OCI-LY7 (cell line): ENCODE measurements around the gene DOCK7. TPM values are rescaled to one million over a fixed set of nuclear protein-coding genes. Genes with fewer than 3 reads are reported as not detected.

ENCODE experiments used
- BruUV-seq: library from RNA; stranded (reverse); fragments of 400-500 nt; replicated peaks from 2 replicates; lab custom pipeline; 2021; lab: Mats Ljungman, UMichigan
- CTCF ChIA-PET: fragments of 300-600 bp; sonication (Branson Sonifier 250); formaldehyde crosslinking; loops from one replicate; lab custom pipeline; 2022; ENCODE audit warnings: antibody characterized with exemption; ENCODE audit not compliant: unreplicated experiment; lab: Charles Lee
- POLR2A ChIA-PET: fragments of 300-600 bp; sonication (Branson Sonifier 250); formaldehyde crosslinking; loops from one replicate; lab custom pipeline; 2022; ENCODE audit warnings: antibody characterized with exemption; lab: Charles Lee
- DNase-seq: peaks from one replicate; pipeline ENCODE4 v3.0.0-alpha.2; 2015; ENCODE audit warnings: low spot score
- H2AFZ ChIP-seq: fragments of 200-600 bp; sonication (generic), shearing (Covaris generic); 2 replicates; pipeline ENCODE4 v1.6.1; 2014; ENCODE audit warnings: mild to moderate bottlenecking, antibody characterized with exemption, low read length, moderate library complexity
- H3K27ac ChIP-seq: fragments of 200-600 bp; sonication (generic); 2 replicates; pipeline ENCODE4 v1.5.1; 2014; ENCODE audit warnings: mixed run types, low read depth, mild to moderate bottlenecking, moderate library complexity, low read length, inconsistent platforms; ENCODE audit not compliant: poor library complexity, severe bottlenecking
- H3K36me3 ChIP-seq: fragments of 200-600 bp; sonication (generic); 2 replicates; pipeline ENCODE4 v1.6.1; 2014; ENCODE audit warnings: mild to moderate bottlenecking, antibody characterized with exemption, low read length, moderate library complexity, mixed read lengths; ENCODE audit not compliant: insufficient read depth
- H3K4me1 ChIP-seq: fragments of 200-600 bp; sonication (generic); 2 replicates; pipeline ENCODE4 v1.5.1; 2014; ENCODE audit warnings: mild to moderate bottlenecking, low read length; ENCODE audit not compliant: insufficient read depth, poor library complexity, severe bottlenecking
- H3K4me2 ChIP-seq: fragments of 200-600 bp; sonication (generic); 2 replicates; pipeline ENCODE4 v1.6.1; 2014; ENCODE audit warnings: mild to moderate bottlenecking, low read length
- H3K4me3 ChIP-seq: fragments of 200-600 bp; sonication (generic); 2 replicates; pipeline ENCODE4 v1.5.1; 2014; ENCODE audit warnings: mild to moderate bottlenecking, low read depth, low read length; ENCODE audit not compliant: poor library complexity, severe bottlenecking
- H3K79me2 ChIP-seq: fragments of 200-600 bp; sonication (generic); 2 replicates; pipeline ENCODE4 v1.6.1; 2016; ENCODE audit warnings: low read depth, mild to moderate bottlenecking, low read length, moderate library complexity, mixed read lengths; ENCODE audit not compliant: insufficient read depth
- H3K9me2 ChIP-seq: fragments of 200-600 bp; sonication (generic); 2 replicates; pipeline ENCODE4 v1.6.1; 2016; ENCODE audit warnings: mild to moderate bottlenecking, low read length, mixed read lengths; ENCODE audit not compliant: insufficient read depth
- H3K9me3 ChIP-seq: fragments of 200-600 bp; sonication (generic); 2 replicates; pipeline ENCODE4 v1.6.1; 2014; ENCODE audit warnings: mild to moderate bottlenecking, mixed run types, low read length, mixed read lengths
- H4K20me1 ChIP-seq: fragments of 200-600 bp; sonication (generic); 2 replicates; pipeline ENCODE4 v1.6.1; 2014; ENCODE audit warnings: mild to moderate bottlenecking, antibody characterized with exemption, low read length, moderate library complexity, mixed read lengths; ENCODE audit not compliant: insufficient read depth
- CTCF ChIP-seq: fragments of 200-600 bp; sonication (generic); conservative IDR thresholded peaks from 2 replicates; pipeline ENCODE4 v1.5.1; 2014; ENCODE audit warnings: mild to moderate bottlenecking, antibody characterized with exemption, low read length, moderate library complexity, mixed read lengths
- EZH2phosphoT487 ChIP-seq: fragments of 200-600 bp; sonication (generic); IDR thresholded peaks from 2 replicates; pipeline ENCODE4 v1.6.1; 2018; ENCODE audit warnings: low read depth, borderline replicate concordance, mild to moderate bottlenecking, mixed run types, antibody characterized with exemption, low read length, moderate library complexity, mixed read lengths
- intact Hi-C: fragments of 100-400 bp; cut with micrococcal nuclease; formaldehyde crosslinking; loops from one replicate; pipeline ENCODE4 v1.10.0; 2022; ENCODE audit not compliant: unreplicated experiment
- total RNA-seq, 2 experiments: library from RNA; depleted of rRNA in 1 of 2; stranded (reverse); fragments of >200 nt in 1 of 2; shearing (Covaris generic) in 1 of 2; gene quantifications; 2 replicates each; pipeline ENCODE4 v1.2.3, GENCODE V29; 2014 to 2022

DOCK7 gene
- total RNA-seq, 2 experiments from 2014 or later, result 19.5 to 20.3 TPM

- no peak overlapping the region for H3K4me2 ChIP-seq
- H4K20me1 ChIP-seq, result no peaks in the 10 kb centered on the region
- POLR2A ChIA-PET, result no interaction called here
- no peak overlapping the region for H3K27ac ChIP-seq
- no peak for DNase-seq
- no TSS peak for BruUV-seq
- no peaks in the 10 kb centered on the region for H3K36me3 ChIP-seq
- H3K4me1 ChIP-seq, result no peaks in the 10 kb centered on the region
- intact Hi-C loops, result no loop called here
- no peak for TF ChIP-seq CTCF
- TF ChIP-seq EZH2phosphoT487, result no peak
- no peaks in the 10 kb centered on the region for H3K9me3 ChIP-seq
- H3K9me2 ChIP-seq, result no peaks in the 10 kb centered on the region
- H2AFZ ChIP-seq, result no peak overlapping the region
- H3K4me3 ChIP-seq, result no peak overlapping the region
- H3K79me2 ChIP-seq, result no peaks in the 10 kb centered on the region
- CTCF ChIA-PET, result no interaction called here
Observed at GRCh38 chr1:62561306-62561705, 126.9 kb downstream of the DOCK7 start.

GRCh38 chr1:62544570-62544969 lies 143.6 kb downstream of the DOCK7 start:
- Histone ChIP-seq H3K4me2 (no peak overlapping the region), H2AFZ (no peak overlapping the region), H3K27ac (no peak overlapping the region), H3K79me2 (no peaks in the 10 kb centered on the region), H3K36me3 (no peaks in the 10 kb centered on the region), H3K9me3 (no peaks in the 10 kb centered on the region), H4K20me1 (no peaks in the 10 kb centered on the region), H3K4me3 (no peak overlapping the region), H3K4me1 (no peaks in the 10 kb centered on the region), H3K9me2 (no peaks in the 10 kb centered on the region)
- TF ChIP-seq CTCF (no peak), EZH2phosphoT487 (no peak)
- no TSS peak for BruUV-seq
- CTCF ChIA-PET, result no interaction called here
- POLR2A ChIA-PET, result no interaction called here
- DNase-seq, result no peak
- intact Hi-C loops, result no loop called here

DNA sequence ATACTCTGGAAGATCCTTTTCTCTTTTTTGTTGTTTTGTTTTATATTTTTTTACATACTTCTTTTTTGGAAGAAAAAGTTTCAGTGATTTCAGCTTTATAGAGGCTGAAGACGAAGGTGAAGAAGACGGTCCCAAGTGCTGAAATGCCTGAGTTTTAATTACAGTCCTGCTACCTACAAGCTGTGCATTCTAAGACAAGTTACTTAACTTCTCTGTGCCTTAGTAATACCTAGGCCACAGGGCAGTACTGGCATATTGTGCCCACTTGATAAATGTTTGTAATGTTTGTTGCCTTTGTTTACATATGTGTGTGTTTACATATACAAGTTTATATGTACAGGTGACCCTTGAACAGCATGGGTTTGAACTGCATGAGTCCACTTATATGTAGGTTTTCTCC lies 147.1 kb downstream of the DOCK7 start:
- no peaks in the 10 kb centered on the region for H3K79me2 ChIP-seq
- POLR2A ChIA-PET, result interaction anchor here (0.5 kb wide), 1 partner anchor 1454 kb away, joined by 3 read pairs; no protein-coding TSS in a partner anchor
- H3K36me3 ChIP-seq, result no peaks in the 10 kb centered on the region
- no peak for DNase-seq
- TF ChIP-seq EZH2phosphoT487 (no peak), CTCF (no peak)
- CTCF ChIA-PET, result no interaction called here
- H3K4me2 ChIP-seq, result no peak overlapping the region
- H3K9me2 ChIP-seq, result no peaks in the 10 kb centered on the region
- H3K9me3 ChIP-seq, result no peaks in the 10 kb centered on the region
- no peaks in the 10 kb centered on the region for H3K4me1 ChIP-seq
- H3K27ac ChIP-seq, result no peak overlapping the region
- no peak overlapping the region for H3K4me3 ChIP-seq
- intact Hi-C loops, result no loop called here
- no peak overlapping the region for H2AFZ ChIP-seq
- no peaks in the 10 kb centered on the region for H4K20me1 ChIP-seq
- BruUV-seq, result no TSS peak
